ENCODE data around the gene CFB.

CFB gene

GRCh38 chr6:31948753-31949413, 3.0 kb downstream of the CFB start:
- no peak for DNase-seq (ENCODE audit: low spot score)

- DNase-seq (ENCODE audit: low spot score) = no peak
These were observed 4.1 kb downstream of the CFB start for GRCh38 chr6:31949926-31950548.

GRCh38 chr6:31952140-31952805, 6.4 kb downstream of the CFB start:
- DNase-seq (ENCODE audit: low spot score) = peak; percentile 86

- no peak for DNase-seq (ENCODE audit: low spot score)
These were observed 7.0 kb downstream of the CFB start for GRCh38 chr6:31952890-31953289.

- DNase-seq (ENCODE audit: low spot score) = no peak
These were observed 8.6 kb downstream of the CFB start for GRCh38 chr6:31954511-31954910.

GRCh38 chr6:31956796-31957195, 10.9 kb downstream of the CFB start:
- DNase-seq (ENCODE audit: low spot score) = no peak

- peak; percentile 41 for DNase-seq (ENCODE audit: low spot score)
These were observed 12.5 kb downstream of the CFB start for GRCh38 chr6:31958412-31958740.

GRCh38 chr6:31958741-31959739, 13.1 kb downstream of the CFB start, which contains the start of the genes NELFE and SKIC2:
NELFE (minus strand) TSS chr6:31958971; CDS start chr6:31958446, 525 bp downstream.
SKIC2 (plus strand) TSS chr6:31959175; CDS start chr6:31959193, 18 bp downstream.
- peak; percentile 99 for DNase-seq (ENCODE audit: low spot score)

- no peak for DNase-seq (ENCODE audit: low spot score)
These were observed 15.7 kb downstream of the CFB start for GRCh38 chr6:31961616-31962015.

- DNase-seq (ENCODE audit: low spot score) = no peak
These were observed 18.0 kb downstream of the CFB start for GRCh38 chr6:31963921-31964320.

- DNase-seq (ENCODE audit: low spot score) = no peak
These were observed 19.8 kb downstream of the CFB start for GRCh38 chr6:31965700-31966099.

- DNase-seq (ENCODE audit: low spot score) = no peak
These were observed 20.6 kb downstream of the CFB start for GRCh38 chr6:31966506-31966905.

- no peak for DNase-seq (ENCODE audit: low spot score)
These were observed 21.4 kb downstream of the CFB start for GRCh38 chr6:31966997-31967925.

GRCh38 chr6:31967926-31968320, 22.0 kb downstream of the CFB start:
- no peak for DNase-seq (ENCODE audit: low spot score)

- no peak for DNase-seq (ENCODE audit: low spot score)
These were observed 22.4 kb downstream of the CFB start for GRCh38 chr6:31968326-31968725.

- no peak for DNase-seq (ENCODE audit: low spot score)
These were observed 23.2 kb downstream of the CFB start for GRCh38 chr6:31968791-31969711.

GRCh38 chr6:31969712-31970603, 24.1 kb downstream of the CFB start:
- peak; percentile 62 for DNase-seq (ENCODE audit: low spot score)

GRCh38 chr6:31970604-31971271, 24.8 kb downstream of the CFB start:
- no peak for DNase-seq (ENCODE audit: low spot score)
